ENCODE data around the gene DTNA. TPM values are rescaled to one million over a fixed set of nuclear protein-coding genes. Genes with fewer than 3 reads are reported as not detected.
"Not testable (repeated sequence)": the region's sequence is repeated elsewhere in the genome, so short reads cannot be mapped to it uniquely, and the experiment has no call there.

The DTNA gene
- total and polyA plus RNA-seq, 4 donors: 47.6 to 101 (median 53.4) TPM

- Histone ChIP-seq H3K27ac (ENCODE audit: low read depth in 1 of 2, low read length in 2 of 2) (no peak overlapping the region), H3K27me3 (ENCODE audit: control insufficient read depth in 1 of 2, insufficient read depth in 2 of 2, low read length in 1 of 2) (no peaks in the 10 kb centered on the region), H3K4me3 (ENCODE audit: low read length in 2 of 2) (peak overlapping the region; percentile 32 to 43), H3K9me3 (ENCODE audit: control insufficient read depth, low read length) (no peaks in the 10 kb centered on the region), H3K4me1 (ENCODE audit: control insufficient read depth in 1 of 2, insufficient read depth in 2 of 2, low read length in 2 of 2) (peaks cover 3 to 9% of the 10 kb centered on the region in 2 donors), H3K36me3 (ENCODE audit: control insufficient read depth in 1 of 2, insufficient read depth in 2 of 2, low read length in 1 of 2) (no peaks in the 10 kb centered on the region)
- intact Hi-C loops (cut with DNase I): no loop called here
- no peak for DNase-seq
- WGBS, 2 donors: 7 to 9% methylated on average over 6 of the region's 6 CpGs
- ATAC-seq (ENCODE audit: low FRiP score): no peak
Observed at GRCh38 chr18:34710458-34710914, 388 bp downstream of the DTNA start.

DNA sequence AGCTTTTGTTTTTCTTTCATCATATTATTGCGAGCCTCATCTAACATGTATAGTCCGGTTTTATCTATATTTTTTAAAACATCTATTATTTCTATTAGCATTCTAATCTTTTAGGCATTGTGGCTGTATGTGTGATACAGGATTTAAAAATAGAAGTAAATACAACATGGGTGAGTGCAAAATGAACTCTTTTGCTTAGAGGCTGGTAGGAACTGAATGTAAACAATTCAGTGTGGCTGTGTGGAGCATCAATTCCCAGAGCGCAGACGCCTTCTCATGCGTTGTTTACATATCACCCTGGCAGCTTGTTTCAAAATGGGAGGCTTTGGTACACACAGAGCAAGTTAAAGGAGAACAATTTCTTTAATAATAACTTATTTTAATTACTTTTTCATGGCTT is 836 bp downstream of the DTNA start:
- H3K27ac ChIP-seq (ENCODE audit: low read depth in 1 of 2, low read length in 2 of 2): no peak overlapping the region
- DNase-seq: no peak
- intact Hi-C loops (cut with DNase I): no loop called here
- no peaks in the 10 kb centered on the region for H3K27me3 ChIP-seq (ENCODE audit: control insufficient read depth in 1 of 2, insufficient read depth in 2 of 2, low read length in 1 of 2)
- no peak for ATAC-seq (ENCODE audit: low FRiP score)
- peak overlapping the region; percentile 43 to 48 for H3K4me3 ChIP-seq (ENCODE audit: low read length in 2 of 2)
- H3K4me1 ChIP-seq (ENCODE audit: control insufficient read depth in 1 of 2, insufficient read depth in 2 of 2, low read length in 2 of 2): peaks cover 3 to 9% of the 10 kb centered on the region in 2 donors
- H3K9me3 ChIP-seq (ENCODE audit: control insufficient read depth, low read length): no peaks in the 10 kb centered on the region
- H3K36me3 ChIP-seq (ENCODE audit: control insufficient read depth in 1 of 2, insufficient read depth in 2 of 2, low read length in 1 of 2): no peaks in the 10 kb centered on the region
- WGBS, 2 donors: 5 to 9% methylated on average over 5 of the region's 5 CpGs

DNA sequence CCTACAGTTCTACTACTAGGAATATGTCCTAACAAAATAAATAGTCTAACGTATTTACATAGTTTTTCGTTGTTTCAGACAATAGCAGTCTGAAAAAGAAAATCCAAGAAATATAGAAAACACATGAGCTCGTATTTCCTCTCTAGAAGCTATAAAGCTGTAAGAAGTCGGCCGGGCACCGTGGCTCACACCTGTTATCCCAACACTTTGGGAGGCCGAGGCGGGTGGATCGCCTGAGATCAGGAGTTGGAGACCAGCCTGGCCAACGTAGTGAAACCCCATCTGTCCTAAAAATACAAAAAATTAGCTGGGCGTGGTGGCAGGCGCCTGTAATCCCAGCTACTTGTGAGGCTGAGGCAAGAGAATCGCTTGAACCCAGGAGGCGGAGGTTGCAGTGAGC is 6.0 kb downstream of the DTNA start:
- H3K9me3 ChIP-seq (ENCODE audit: control insufficient read depth, low read length); intact Hi-C loops (cut with DNase I); H3K4me1 ChIP-seq (ENCODE audit: control insufficient read depth in 1 of 2, insufficient read depth in 2 of 2, low read length in 2 of 2); H3K4me3 ChIP-seq (ENCODE audit: low read length in 2 of 2); H3K27ac ChIP-seq (ENCODE audit: low read depth in 1 of 2, low read length in 2 of 2); H3K36me3 ChIP-seq (ENCODE audit: control insufficient read depth in 1 of 2, insufficient read depth in 2 of 2, low read length in 1 of 2); H3K27me3 ChIP-seq (ENCODE audit: control insufficient read depth in 1 of 2, insufficient read depth in 2 of 2, low read length in 1 of 2); DNase-seq; ATAC-seq (ENCODE audit: low FRiP score): not testable (repeated sequence)
- 95 to 96% methylated on average over 14 of the region's 14 CpGs for WGBS, 2 donors

GRCh38 chr18:34718610-34719009 is 8.5 kb downstream of the DTNA start:
- Histone ChIP-seq H3K27ac (ENCODE audit: low read depth in 1 of 2, low read length in 2 of 2) (no peak overlapping the region), H3K27me3 (ENCODE audit: control insufficient read depth in 1 of 2, insufficient read depth in 2 of 2, low read length in 1 of 2) (no peaks in the 10 kb centered on the region), H3K36me3 (ENCODE audit: control insufficient read depth in 1 of 2, insufficient read depth in 2 of 2, low read length in 1 of 2) (no peaks in the 10 kb centered on the region), H3K4me1 (ENCODE audit: control insufficient read depth in 1 of 2, insufficient read depth in 2 of 2, low read length in 2 of 2) (no peaks in the 10 kb centered on the region), H3K9me3 (ENCODE audit: control insufficient read depth, low read length) (no peaks in the 10 kb centered on the region), H3K4me3 (ENCODE audit: low read length in 2 of 2) (no peak overlapping the region)
- DNase-seq (no peak), ATAC-seq (ENCODE audit: low FRiP score) (no peak)
- WGBS, 2 donors: 58 to 59% methylated on average over 1 of the region's 1 CpG
- intact Hi-C loops (cut with DNase I): no loop called here

DNA sequence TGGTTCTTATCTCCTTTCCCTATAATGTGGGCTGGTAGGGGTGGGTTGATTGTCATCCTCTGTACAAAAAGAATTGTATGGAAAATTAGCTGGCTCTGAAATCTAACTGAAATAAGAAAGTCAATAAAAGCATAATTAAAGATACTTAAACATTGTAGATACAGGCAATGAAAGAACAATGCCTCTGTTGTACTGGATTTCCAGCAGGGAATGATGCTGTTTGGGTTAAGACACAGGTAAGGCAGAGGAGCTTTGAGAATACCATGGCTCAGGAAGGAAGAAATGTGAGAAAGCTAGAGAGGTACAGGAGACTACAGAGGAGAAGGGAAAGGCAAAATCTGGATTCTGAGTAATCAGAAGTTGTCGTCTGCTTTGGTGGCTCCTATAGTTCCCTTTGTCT is 10.1 kb downstream of the DTNA start:
- WGBS, 2 donors: 94 to 96% methylated on average over 1 of the region's 1 CpG

DNA sequence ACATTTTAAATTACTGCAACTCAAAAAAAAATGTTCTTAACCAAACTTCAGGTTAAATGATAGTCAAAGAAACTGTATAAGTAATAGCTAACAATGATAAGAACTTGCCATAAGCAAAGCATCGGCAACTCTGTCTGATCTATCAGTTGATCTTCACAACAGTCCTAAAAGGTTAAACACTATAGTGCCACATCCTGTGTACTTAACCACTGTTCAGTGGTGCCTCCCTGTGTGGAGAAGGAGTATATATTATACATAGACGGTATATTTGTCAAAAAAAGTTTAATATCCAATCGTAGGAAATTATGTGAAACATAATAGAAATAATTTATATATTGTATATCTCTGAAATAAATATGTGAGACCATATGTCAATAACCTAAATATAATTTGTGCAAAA is 13.0 kb downstream of the DTNA start:
- WGBS, 2 donors: 83 to 85% methylated on average over 3 of the region's 3 CpGs
- Histone ChIP-seq H3K36me3 (ENCODE audit: control insufficient read depth in 1 of 2, insufficient read depth in 2 of 2, low read length in 1 of 2) (no peaks in the 10 kb centered on the region), H3K27me3 (ENCODE audit: control insufficient read depth in 1 of 2, insufficient read depth in 2 of 2, low read length in 1 of 2) (no peaks in the 10 kb centered on the region), H3K4me3 (ENCODE audit: low read length in 2 of 2) (no peak overlapping the region), H3K27ac (ENCODE audit: low read depth in 1 of 2, low read length in 2 of 2) (no peak overlapping the region), H3K4me1 (ENCODE audit: control insufficient read depth in 1 of 2, insufficient read depth in 2 of 2, low read length in 2 of 2) (no peaks in the 10 kb centered on the region), H3K9me3 (ENCODE audit: control insufficient read depth, low read length) (no peaks in the 10 kb centered on the region)
- DNase-seq (no peak), ATAC-seq (ENCODE audit: low FRiP score) (no peak)
- intact Hi-C loops (cut with DNase I): no loop called here

More for the DNA sequence above, 10.1 kb downstream of the DTNA start:
- DNase-seq (no peak), ATAC-seq (ENCODE audit: low FRiP score) (no peak)
- Histone ChIP-seq H3K4me1 (ENCODE audit: control insufficient read depth in 1 of 2, insufficient read depth in 2 of 2, low read length in 2 of 2) (no peaks in the 10 kb centered on the region), H3K27ac (ENCODE audit: low read depth in 1 of 2, low read length in 2 of 2) (no peak overlapping the region), H3K36me3 (ENCODE audit: control insufficient read depth in 1 of 2, insufficient read depth in 2 of 2, low read length in 1 of 2) (no peaks in the 10 kb centered on the region), H3K9me3 (ENCODE audit: control insufficient read depth, low read length) (no peaks in the 10 kb centered on the region), H3K4me3 (ENCODE audit: low read length in 2 of 2) (no peak overlapping the region), H3K27me3 (ENCODE audit: control insufficient read depth in 1 of 2, insufficient read depth in 2 of 2, low read length in 1 of 2) (no peaks in the 10 kb centered on the region)
- intact Hi-C loops (cut with DNase I): no loop called here

DNA sequence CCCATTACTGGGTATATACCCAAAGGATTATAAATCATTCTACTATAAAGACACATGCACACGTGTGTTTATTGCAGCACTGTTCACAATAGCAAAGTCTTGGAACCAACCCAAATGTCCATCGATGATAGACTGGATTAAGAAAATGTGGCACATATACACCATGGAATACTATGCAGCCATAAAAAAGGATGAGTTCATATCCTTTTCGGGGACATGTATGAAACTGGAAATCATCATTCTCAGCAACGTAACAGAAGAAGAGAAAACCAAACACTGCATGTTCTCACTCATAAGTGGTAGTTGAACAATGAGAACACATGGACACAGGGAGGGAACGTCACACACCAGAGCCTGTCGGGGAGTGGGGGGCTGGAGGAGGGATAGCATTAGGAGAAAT is 15.6 kb downstream of the DTNA start:
- DNase-seq; H3K4me3 ChIP-seq (ENCODE audit: low read length in 2 of 2); ATAC-seq (ENCODE audit: low FRiP score); H3K36me3 ChIP-seq (ENCODE audit: control insufficient read depth in 1 of 2, insufficient read depth in 2 of 2, low read length in 1 of 2); H3K9me3 ChIP-seq (ENCODE audit: control insufficient read depth, low read length); H3K27ac ChIP-seq (ENCODE audit: low read depth in 1 of 2, low read length in 2 of 2); H3K27me3 ChIP-seq (ENCODE audit: control insufficient read depth in 1 of 2, insufficient read depth in 2 of 2, low read length in 1 of 2): not testable (repeated sequence)
- H3K4me1 ChIP-seq (ENCODE audit: control insufficient read depth in 1 of 2, insufficient read depth in 2 of 2, low read length in 2 of 2): peaks cover 7 to 13% of the 10 kb centered on the region in 2 donors
- WGBS, 2 donors: 92 to 98% methylated on average over 6 of the region's 6 CpGs
- intact Hi-C loops (cut with DNase I): loop anchor here in 1 of 2 donors (5.0 kb wide), 1 partner anchor 62 kb away; no protein-coding TSS in a partner anchor

GRCh38 chr18:34726286-34727004 is 16.3 kb downstream of the DTNA start:
- ATAC-seq (ENCODE audit: low FRiP score) (no peak), DNase-seq (no peak)
- Histone ChIP-seq H3K36me3 (ENCODE audit: control insufficient read depth in 1 of 2, insufficient read depth in 2 of 2, low read length in 1 of 2) (no peaks in the 10 kb centered on the region), H3K27ac (ENCODE audit: low read depth in 1 of 2, low read length in 2 of 2) (peak overlapping the region in 1 of 2 donors; percentile 32), H3K9me3 (ENCODE audit: control insufficient read depth, low read length) (no peaks in the 10 kb centered on the region), H3K4me3 (ENCODE audit: low read length in 2 of 2) (no peak overlapping the region), H3K4me1 (ENCODE audit: control insufficient read depth in 1 of 2, insufficient read depth in 2 of 2, low read length in 2 of 2) (peaks cover 8 to 16% of the 10 kb centered on the region in 2 donors), H3K27me3 (ENCODE audit: control insufficient read depth in 1 of 2, insufficient read depth in 2 of 2, low read length in 1 of 2) (no peaks in the 10 kb centered on the region)
- WGBS, 2 donors: 69 to 74% methylated on average over 5 of the region's 5 CpGs
- intact Hi-C loops (cut with DNase I): loop anchor here in 1 of 2 donors (5.0 kb wide), 1 partner anchor 61 kb away; no protein-coding TSS in a partner anchor

DNA sequence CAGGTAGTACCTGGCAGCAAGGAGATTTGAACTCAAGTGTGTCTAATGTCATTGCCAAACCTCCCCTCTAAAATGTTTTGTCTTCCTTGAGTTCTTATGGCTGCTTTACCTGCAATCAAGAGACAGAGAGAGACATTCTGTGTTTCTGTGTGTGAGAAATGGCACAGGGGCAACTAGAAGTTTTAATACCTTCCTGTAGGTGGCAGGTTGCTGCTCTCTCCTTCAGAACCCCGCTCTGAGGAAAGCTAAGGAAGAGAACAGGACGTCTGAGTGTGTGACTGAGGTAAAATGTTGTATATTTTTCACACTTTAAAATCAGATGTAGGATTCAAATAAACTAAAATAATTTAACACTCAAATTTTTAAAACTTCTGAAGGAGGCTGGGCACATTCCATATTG is 19.2 kb downstream of the DTNA start:
- Histone ChIP-seq H3K27ac (ENCODE audit: low read depth in 1 of 2, low read length in 2 of 2) (peak overlapping the region in 1 of 2 donors; percentile 10), H3K4me3 (ENCODE audit: low read length in 2 of 2) (no peak overlapping the region), H3K36me3 (ENCODE audit: control insufficient read depth in 1 of 2, insufficient read depth in 2 of 2, low read length in 1 of 2) (no peaks in the 10 kb centered on the region), H3K4me1 (ENCODE audit: control insufficient read depth in 1 of 2, insufficient read depth in 2 of 2, low read length in 2 of 2) (peaks cover 8 to 16% of the 10 kb centered on the region in 2 donors), H3K27me3 (ENCODE audit: control insufficient read depth in 1 of 2, insufficient read depth in 2 of 2, low read length in 1 of 2) (no peaks in the 10 kb centered on the region), H3K9me3 (ENCODE audit: control insufficient read depth, low read length) (no peaks in the 10 kb centered on the region)
- WGBS, 2 donors: 31 to 47% methylated on average over 2 of the region's 2 CpGs
- ATAC-seq (ENCODE audit: low FRiP score) (peak; percentile 64), DNase-seq (no peak)
- intact Hi-C loops (cut with DNase I): loop anchor here in 1 of 2 donors (5.0 kb wide), 1 partner anchor 58 kb away; no protein-coding TSS in a partner anchor

All from aorta (tissue), 5 donors.